SK-N-SH (cell line): Measurements from ENCODE around the gene SPA17.

Source experiments
- CTCF ChIP-seq: fragments of 200-600 bp; sonication (generic); IDR thresholded peaks from 2 replicates; pipeline ENCODE4 v1.6.1; 2017; ENCODE audit warnings: antibody characterized with exemption, mild to moderate bottlenecking, moderate library complexity
- RAD21 ChIP-seq: IDR thresholded peaks from 2 replicates; pipeline ENCODE4 v1.6.1; 2012; ENCODE audit warnings: mild to moderate bottlenecking, low read length
- SMC3 ChIP-seq: IDR thresholded peaks from 2 replicates; pipeline ENCODE4 v1.6.1; 2012; ENCODE audit warnings: low read depth, low read length, improper control_type of control experiment
- TCF12 ChIP-seq: IDR thresholded peaks from 2 replicates; pipeline ENCODE4 v1.4.0; 2012
- YY1 ChIP-seq: IDR thresholded peaks from 2 replicates; pipeline ENCODE4 v1.4.0; 2012; ENCODE audit warnings: low read depth, mild to moderate bottlenecking

GRCh38 chr11:124672536-124673215, 1.0 kb upstream of the SPA17 start:
- TF ChIP-seq CTCF, result no peak
- no peak for TF ChIP-seq SMC3
- TF ChIP-seq TCF12, result no peak
- TF ChIP-seq YY1, result no peak
- TF ChIP-seq RAD21, result no peak
